Mesenteric fat pad (tissue), 1 donor: ENCODE measurements around the gene LIF. TPM values are rescaled to one million over a fixed set of nuclear protein-coding genes. Genes with fewer than 3 reads are reported as not detected.
A peak's percentile ranks its signal among the peaks of the same experiment; 100 is the strongest.
"Not testable (repeated sequence)": the region's sequence is repeated elsewhere in the genome, so short reads cannot be mapped to it uniquely, and the experiment has no call there.

ENCODE experiments used
- DNase-seq: peaks from one replicate; pipeline ENCODE4 v3.0.0-alpha.2; 2020; ENCODE audit warnings: low spot score
- total RNA-seq: library from RNA; stranded (reverse); fragmentation: NEBNext Ultra II Directional; extraction: Animal tissue kit (Norgen Biotek cat#: 25700); gene quantifications from one replicate; pipeline ENCODE4 v1.2.1, GENCODE V29; 2021
- donor health status: DM: yes; HTN: yes; CAD: no.

Gene LIF
- total RNA-seq, 1 donor from 2014 or later = 34.8 TPM

- peak; percentile 30 for DNase-seq
Observed at GRCh38 chr22:30212363-30212995, 34.1 kb downstream of the LIF start.

DNA sequence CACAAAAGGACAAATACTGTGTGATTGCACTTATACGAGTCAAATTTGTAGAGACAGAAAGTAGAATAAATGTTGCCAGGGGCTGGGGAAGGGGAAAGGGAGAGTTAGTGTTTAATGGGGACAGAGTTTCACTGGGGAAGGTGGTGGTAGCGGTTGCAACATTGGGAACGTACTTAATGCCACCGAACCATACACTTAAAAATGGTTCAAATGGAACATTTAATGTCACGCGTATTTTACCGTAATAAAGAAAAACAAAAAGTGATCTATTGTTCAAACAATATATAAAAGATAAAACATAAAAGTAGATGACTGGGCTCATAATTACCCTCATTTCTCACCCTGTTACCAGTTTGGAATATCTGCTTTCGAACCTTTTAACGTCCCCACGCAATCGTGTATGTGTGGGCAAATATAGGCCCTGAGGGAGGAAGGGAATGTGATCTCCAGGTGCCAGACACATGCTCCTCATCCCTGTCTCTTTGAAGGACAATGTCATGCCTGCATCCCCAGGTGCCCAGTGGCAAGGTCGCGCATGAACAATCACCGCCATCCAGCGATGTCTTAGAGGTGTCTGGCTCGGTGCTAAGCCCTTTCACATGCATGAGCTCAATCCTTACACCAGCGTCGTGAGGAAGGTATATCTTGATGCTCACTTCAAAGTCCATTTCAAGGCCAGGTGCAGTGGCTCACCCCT, 35.3 kb downstream of the LIF start:
- peak; percentile 81 for DNase-seq

DNA sequence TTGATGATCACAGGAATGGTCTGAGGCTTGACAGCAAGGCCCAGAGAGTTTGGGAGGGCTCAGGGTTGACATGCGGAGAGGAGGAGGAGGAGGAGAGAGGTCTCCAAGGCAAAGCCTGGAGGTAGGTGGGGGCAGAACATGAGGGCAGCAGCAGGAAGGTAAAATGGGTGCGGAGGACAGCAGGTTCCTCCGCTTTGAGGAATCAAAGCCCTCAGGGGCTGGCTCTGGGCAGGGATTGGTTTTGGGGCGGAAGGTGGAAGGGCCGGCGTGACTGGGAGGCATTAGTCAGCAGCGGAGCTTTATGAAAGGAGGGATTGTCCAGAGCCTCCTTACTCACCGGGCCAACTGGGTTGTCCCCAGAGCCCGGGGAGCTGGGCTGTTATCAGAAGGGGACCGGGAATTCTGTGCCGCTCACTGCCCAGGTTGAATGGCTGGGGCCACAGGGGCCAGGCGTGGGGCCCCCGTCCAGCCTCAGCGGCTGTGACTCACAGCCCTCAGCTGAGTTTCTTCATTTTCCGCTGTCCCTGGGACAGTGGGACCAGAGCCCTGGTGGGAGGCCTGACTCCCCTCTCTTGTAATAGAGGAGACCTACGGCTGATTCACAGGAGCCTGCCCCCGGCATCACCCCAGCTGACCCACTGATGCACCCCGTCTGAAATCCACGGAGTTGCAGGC, 36.2 kb downstream of the LIF start:
- DNase-seq = peak; percentile 33

DNA sequence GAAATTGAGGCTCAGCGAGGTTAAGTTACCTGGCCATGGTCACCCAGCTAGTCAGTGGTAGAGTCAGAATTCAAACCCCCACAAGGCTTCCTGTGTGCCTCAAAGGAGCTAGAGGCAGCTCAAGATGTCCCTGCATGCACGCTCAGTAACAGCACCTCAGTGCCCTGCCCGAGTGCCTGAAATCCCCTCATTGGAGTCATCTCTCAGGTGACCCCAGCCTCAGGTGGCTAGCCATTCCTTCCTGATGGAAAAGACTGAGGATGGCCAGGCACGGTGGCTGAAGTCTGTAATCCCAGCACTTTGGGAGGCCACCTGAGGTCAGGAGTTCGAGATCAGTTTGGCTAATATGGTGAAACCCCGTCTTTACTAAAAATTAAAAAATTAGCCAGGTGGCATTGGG, 36.9 kb downstream of the LIF start:
- no peak for DNase-seq

- peak; percentile 90 for DNase-seq
Observed at GRCh38 chr22:30208631-30209603, 37.6 kb downstream of the LIF start.

- DNase-seq = no peak
Observed at GRCh38 chr22:30206944-30207343, 39.6 kb downstream of the LIF start.

DNA sequence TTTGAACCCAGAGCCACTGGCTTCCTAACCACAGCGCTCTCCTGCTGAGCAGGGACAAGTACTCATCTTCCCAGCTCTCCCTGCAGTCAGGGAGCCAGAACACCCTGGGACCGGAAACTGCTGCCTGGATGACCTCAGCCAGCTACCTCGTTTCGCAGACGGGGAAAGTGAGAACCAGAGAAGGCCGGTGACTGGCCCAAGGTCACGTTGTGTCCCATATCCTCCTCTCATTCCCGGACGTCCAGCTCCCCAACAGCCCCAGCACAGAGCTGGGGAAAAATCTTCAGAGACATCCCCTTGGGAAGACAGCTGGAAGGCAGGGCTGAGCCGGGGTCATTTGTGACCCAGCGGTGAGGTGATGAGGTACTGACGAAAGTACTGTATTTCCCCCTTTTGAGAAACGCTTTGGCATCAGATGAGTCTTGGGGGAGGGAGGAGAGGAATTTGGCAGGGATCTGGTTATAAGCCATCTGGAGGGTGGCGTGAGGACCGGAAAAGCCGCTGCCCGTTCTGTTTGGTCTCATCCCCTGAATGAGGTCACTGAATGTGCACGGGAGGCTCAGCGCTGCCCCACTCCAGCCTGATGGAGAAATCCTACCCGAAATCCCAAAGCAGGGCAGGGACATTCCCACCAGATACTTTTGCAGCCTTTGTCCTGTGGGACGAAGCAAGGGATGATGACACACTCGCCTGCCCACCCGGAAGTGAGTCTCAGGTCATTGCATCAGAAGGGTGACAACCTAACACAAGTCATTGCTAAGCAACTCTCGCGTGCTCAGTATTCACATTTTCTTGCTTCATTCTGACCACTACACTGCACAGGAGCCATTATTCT, 41.1 kb downstream of the LIF start:
- DNase-seq = no peak

DNA sequence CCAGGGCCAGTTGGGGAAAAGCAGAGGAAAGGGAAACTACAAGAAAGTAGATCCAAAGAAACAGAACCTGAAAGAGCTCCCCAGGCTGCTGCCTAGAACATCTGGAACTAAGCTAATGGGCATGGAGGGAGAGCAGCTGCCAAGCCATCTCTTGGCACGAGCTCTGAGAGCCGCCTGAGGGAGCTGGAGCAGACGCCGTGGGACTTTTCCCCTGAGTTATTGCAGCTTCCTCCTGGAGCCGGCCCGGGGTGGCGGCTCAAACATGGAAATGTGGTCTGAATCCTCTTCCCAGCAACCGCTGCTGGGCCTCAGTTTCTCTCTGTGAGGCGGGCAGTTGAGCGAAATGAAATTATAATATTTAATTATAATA, 41.8 kb downstream of the LIF start:
- no peak for DNase-seq

DNA sequence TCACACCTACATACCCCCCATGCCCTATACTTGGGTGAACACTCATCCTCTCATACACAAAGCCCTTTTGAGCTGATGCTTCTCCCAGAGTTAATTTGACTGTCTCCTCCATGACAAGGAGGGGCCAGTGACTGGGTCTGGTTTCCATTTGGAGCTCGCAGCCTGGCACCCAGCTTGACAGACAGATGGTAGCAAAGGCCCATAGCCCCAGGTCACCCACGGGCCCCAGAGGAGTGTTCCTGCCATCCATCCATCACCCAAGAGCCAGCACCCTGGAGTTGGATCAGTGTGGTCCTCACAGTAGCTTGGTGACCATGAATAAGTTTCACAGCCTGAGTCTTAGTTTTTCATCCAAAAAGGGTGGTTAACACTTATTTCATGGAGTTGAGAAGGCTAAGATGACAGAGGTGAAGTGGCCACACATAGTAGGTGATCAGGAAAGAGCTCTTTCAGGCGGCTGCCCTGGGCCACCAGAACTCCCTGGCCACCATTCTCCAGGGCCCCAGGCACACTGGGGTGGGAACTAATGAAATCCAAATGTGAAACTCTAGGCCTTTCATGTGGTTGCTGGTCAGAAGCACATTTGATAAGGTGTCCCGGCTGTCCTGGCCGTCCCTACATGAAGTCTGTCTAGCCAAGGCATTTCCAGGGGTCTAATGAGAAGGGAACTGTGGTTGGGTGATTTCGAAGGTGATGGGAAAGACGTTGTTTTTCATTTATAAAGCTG, 42.4 kb downstream of the LIF start:
- no peak for DNase-seq

DNA sequence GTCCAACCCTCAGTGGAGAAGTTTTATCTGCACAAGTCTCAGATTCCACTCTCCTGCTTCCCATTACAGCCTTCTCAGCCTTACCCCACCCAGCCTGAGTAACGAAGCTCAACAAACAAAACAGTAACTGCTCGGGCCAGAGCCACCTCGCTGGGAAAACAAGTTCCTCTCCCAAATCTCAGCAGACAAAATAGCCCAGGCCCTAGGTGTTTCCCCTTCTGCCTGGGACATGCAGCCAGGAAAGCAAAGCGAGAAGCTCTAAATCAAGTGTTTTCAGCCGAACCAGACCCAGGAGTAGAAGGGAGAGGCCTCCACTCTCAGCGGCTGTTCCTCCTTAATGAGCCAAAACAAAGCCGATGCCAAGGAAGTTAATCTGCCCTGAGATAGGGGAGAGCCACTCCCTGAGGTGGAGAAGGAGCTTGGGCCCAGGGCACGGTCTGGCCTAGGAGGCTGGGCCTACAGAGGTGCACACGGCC, 44.0 kb downstream of the LIF start:
- no peak for DNase-seq

DNA sequence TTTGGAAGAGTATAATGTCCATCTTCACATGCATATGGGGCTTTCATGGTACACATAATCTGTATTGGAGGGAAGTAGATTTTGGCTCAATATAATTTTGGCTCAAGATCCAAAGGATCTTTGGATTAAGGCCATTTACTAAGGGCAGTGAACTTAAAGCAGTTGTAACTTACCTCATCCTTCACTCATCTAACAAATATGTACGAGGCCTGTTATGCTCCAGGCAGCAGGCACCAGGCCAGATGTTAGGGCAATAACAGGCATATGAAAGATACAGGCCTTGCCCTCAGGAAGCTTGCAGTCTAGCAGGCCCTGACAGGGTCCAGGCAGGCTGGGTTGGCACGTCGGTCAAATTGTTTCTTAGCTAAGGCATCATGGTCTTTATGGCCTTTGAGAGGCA, 44.6 kb downstream of the LIF start:
- DNase-seq = no peak

GRCh38 chr22:30200905-30201304, 45.7 kb downstream of the LIF start:
- not testable (repeated sequence) for DNase-seq

DNA sequence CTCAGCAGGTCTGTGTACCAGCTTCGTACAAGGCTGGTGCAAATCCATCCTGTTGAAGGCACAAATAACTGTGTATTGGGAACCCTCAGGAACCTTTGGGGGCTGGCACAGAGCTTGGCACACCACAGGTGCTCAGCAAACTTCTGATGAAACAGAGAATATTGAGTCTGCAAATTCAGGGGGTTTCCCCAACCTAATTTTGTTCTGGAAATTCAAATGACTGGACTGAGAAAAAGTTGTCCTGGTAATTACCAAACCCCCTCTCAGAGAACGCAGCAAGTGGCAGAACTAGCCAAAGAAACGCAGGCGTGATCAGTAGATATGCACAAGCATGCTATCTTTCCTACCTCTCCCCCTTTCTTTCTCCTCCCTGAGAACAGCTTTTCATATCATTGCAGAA, 47.6 kb downstream of the LIF start:
- no peak for DNase-seq

DNA sequence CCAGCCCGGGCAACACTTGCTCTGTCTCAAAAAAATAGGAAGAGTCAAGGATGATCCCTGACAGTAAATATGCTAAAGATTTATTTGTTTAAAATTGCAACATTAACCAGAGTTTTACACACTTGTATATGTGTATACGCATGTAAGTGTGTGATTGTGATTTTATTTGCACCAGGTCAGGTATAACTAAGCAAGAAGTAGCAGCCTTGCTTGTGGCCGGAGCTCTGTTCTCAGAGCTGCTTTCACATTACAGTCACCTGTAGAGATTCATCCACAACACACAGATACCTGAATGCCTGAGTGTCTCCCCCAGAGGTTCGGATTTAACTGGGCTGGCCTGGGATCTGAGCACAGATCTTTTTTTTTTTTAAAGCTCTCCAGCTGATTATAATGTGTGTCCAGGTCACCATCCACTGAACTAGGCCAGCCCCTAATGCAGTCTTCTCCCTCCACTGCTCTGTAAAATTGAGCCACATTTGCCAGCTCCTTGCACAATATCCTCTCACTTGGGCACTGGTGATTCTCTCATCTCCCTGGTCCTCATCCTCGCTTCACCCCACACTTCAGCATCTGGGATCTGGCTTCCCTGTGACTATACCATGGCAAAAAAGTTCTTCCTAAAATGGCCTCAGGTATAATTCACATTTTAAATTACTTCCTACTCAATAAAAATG, 48.3 kb downstream of the LIF start:
- DNase-seq = no peak

DNA sequence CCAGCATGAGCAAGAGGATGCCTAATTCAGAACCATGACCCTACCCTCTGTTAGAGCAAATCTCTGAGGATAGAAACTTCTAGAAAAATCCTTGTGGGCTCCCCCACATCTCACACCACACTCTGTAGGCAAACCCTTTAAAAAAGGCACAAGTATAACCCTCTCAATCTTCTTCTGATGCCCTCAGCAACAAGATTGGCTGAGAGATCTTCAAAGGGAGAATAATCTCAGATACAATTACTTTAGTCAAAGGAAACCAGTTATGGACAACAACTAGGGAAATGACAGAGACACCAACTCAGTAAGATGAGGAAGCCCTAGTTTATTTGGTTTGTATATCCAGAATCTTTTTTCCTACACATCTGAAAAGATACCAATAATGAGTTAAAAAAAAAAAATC, 49.2 kb downstream of the LIF start:
- no peak for DNase-seq

GRCh38 chr22:30196880-30197336, 49.7 kb downstream of the LIF start:
- no peak for DNase-seq

- DNase-seq = peak; percentile 94
Observed at GRCh38 chr22:30196141-30196879, 50.2 kb downstream of the LIF start.
